ENCODE results near the gene TEDC1.

Gene TEDC1

GRCh38 chr14:105458571-105458970 is 32.5 kb upstream of the TEDC1 start:
- no peak for DNase-seq

DNA sequence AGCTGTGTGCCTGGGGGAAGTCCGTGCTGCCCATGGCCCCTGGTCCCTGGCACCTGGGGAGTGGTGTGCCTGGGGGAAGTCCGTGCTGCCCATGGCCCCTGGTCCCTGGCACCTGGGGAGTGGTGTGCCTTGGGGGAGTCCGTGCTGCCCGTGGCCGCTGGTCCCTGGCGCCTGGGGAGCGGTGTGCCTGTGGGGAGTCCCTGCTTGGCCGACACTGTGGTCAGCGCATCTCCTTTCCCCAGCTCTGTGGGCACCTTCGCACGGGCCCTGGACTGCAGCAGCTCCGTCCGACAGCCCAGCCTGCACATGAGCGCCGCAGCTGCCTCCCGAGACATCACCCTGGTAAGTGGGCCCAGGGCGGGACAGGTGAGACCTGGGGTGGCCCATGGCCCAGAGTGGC is 30.9 kb upstream of the TEDC1 start:
- DNase-seq: no peak

DNA sequence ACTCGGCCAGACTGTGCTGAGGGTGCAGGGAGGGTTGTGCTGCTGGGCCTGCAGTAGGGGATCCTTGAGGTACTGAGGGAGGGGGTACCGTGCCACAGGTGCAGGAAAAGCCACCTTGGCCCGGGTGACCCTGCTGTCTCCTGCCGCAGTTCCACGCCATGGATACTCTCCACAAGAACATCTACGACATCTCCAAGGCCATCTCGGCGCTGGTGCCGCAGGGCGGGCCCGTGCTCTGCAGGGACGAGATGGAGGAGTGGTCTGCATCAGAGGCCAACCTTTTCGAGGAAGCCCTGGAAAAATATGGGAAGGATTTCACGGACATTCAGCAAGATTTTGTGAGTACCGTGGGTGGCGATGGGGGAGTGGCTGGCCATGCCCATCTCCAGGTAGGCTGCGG is 30.4 kb upstream of the TEDC1 start:
- DNase-seq: no peak

- no peak for DNase-seq
Observed at GRCh38 chr14:105461903-105462302, 29.1 kb upstream of the TEDC1 start.

GRCh38 chr14:105464501-105464900 is 26.5 kb upstream of the TEDC1 start:
- no peak for DNase-seq

DNA sequence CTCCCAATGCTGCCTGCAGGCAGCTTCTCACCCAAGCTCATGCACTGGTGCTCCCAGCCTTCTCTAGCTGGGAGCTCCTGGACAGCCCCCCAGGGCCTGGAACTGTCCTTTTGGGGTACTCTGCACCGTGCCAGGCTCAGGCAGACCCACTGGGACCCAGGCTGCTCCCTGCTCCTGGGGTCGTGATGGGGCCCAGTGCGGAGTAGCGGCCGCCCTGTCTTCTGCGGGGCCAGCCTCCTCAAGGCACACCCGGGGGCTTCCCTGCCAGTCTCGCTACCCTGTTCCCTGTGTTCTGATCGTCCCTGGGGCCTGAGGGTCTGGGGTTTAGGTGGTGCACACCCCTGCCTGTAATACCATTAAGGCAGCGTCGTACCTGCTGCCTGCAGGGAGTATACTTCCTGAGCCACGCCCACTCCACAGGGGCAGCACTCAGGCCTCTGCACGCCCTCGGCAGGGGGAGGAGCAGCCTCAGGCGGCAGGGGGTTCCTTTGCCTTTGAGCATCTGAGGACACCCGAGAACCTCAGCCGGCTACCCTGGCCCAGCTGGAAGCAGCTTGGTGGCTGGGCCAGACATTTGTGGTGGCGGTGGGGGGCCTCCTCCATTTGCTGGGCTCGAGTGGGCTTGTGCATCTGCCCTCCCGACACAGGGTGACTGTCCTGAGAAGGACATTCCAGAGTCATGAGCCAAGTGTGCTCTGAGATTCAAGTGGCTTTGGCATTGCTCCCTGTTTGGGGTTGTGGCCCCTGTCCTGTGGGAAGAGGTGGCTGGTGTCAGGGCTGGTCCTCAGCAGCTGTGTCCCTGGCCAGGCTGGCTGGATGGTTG is 25.6 kb upstream of the TEDC1 start:
- DNase-seq: no peak

DNA sequence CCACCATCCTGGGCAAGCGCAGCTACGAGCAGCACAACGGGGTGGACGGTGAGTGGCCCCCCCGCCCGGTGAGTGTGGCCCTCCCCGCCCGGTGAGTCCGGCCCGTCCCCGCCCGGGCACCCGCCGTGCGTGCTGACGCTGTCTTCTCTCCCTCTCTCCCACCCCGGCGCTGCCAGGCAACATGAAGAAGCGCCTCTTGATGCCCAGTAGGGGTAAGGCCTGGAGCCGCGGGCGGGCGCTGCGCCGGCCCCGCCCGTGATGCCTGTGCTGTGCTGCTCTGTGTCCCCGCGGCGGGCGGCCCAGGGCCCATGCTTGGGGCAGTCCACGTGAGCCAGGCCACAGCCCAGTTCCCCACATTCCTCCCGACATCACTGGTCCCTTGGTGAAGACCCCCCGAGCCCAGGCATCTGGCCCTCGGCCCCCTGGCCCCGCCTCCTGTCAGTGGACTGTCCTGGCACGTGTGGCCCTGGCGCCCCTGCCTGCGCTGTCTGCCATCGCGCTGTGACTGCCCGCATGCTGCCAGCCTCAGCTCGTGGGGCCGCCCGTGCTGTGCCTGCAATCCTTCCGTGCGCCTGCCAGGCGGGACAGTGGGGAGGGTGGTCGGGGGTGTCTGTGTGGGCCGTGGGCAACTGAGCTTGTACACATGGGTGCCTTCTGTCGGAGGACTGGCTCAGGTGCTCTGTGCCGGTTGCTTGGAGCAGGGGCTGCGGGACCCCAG is 24.4 kb upstream of the TEDC1 start:
- DNase-seq: no peak

DNA sequence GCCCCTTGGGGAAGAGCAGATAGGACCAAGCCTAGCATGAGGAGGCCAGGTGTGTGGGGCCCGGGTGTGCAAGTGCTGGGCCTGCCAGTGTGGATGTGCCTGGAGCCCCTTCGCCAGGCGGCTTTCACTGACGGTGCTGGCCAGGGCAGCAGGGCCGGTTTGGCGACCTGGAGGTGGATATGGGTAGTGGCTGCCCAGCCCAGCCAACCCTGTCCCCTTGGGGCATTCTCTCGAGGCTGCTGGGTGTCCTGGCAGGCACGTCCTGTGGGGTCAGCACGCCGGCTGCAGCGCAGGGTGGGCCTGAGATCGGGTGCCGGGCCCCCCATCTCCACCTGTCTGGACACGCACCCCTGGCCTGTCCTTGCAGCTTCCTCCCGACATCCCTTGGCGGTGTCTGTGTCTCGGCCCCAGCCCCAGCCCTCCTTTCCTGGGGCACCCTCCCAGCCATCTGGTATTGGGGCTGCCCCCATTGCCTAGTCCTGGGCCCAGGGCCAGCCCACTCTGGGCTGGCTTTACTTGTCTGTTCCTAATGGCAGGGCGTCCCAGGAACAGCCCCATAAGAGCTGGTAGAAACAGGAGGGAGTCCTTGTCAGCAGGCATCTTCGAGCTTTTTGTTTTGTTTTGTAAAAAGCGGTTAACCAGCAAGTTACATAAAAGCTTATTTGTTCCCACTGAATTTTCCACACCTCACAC is 23.7 kb upstream of the TEDC1 start:
- peak in 1 of 2 experiments; percentile 56 for DNase-seq

DNA sequence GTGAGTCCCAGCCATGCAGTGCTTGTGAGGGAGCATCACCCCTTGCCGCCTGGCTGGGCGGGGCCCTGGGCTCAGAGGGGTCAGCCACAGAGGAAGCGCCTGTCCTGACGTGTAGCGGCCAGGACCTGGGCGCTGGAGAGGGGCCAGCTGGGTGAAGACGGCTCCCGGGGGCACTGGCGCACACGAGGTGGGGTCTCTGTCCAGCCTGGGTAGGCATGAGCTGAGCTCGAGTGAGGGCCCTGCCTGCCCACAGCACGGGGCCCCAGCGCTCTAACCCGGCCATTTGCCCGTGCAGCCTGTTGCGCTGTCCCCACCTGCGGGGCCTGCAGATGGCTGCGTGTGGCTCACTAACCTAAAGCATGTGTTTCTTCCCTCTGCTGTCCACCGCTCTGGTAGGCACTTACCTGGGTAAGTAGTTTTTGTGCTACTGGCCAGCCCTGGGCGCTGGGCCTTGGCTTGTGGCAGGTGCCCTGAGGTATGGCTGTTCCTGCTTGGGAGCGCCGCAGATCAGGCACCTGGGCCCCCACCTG is 23.0 kb upstream of the TEDC1 start:
- DNase-seq: no peak

DNA sequence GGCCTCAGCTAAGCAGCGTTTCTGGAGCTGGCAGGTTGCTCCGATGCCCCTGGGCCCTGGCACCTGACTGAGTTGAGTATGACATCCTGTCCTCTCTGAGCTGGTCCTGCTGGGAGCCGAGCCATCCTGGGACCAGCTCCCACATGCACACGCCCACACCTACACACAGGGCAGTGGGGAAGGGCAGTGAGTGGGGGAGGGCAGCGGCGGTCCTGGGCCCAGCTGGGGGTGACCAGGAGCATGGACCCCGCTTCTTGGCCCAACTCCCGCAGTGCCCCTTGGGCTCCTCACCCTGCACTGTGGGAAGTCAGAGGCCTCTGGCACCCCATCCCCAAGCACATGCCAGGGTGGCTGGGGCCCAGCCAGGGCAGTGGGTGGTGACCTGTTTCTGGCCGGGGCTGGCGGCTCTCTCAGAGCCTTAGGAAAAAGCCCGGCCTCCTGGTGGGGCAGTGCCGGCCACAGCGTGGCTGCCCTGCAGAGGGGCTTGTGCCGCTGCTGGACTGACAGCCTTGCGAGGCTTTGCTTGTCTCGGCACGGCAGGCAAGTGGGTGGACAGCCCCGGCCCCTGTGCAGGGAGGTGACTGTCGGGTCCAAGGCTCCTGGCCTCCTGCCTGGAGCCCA is 22.3 kb upstream of the TEDC1 start:
- DNase-seq: no peak

- DNase-seq: no peak
Observed at GRCh38 chr14:105469456-105470349, 21.3 kb upstream of the TEDC1 start.

GRCh38 chr14:105470350-105471296 is 20.4 kb upstream of the TEDC1 start:
- peak in 1 of 2 experiments; percentile 35 for DNase-seq

DNA sequence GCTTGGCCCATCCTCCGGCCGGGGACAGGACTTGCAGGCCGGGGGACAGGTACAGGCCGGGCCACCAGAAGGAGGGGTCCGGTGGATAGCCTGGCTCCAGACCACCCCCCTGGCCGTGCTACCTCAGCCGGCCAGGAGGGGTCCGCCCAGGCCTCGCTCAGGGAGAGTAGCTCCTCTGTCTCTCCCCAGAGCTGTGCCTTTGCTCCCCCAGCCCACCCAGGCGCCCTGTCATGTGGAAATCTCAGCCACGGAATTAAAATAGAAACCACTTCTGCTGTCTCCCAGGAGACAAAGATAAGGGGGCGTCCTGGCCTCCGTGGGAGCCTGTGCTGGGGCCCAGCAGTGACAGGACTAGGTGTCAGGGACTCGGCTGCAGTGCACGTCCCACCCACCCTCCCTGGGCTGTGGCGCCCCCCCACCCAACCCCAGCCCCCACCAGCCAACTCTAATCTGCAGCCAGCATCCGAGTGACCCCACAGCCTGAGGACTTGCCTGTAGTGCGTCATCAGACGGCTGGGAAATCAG is 19.7 kb upstream of the TEDC1 start:
- no peak for DNase-seq

DNA sequence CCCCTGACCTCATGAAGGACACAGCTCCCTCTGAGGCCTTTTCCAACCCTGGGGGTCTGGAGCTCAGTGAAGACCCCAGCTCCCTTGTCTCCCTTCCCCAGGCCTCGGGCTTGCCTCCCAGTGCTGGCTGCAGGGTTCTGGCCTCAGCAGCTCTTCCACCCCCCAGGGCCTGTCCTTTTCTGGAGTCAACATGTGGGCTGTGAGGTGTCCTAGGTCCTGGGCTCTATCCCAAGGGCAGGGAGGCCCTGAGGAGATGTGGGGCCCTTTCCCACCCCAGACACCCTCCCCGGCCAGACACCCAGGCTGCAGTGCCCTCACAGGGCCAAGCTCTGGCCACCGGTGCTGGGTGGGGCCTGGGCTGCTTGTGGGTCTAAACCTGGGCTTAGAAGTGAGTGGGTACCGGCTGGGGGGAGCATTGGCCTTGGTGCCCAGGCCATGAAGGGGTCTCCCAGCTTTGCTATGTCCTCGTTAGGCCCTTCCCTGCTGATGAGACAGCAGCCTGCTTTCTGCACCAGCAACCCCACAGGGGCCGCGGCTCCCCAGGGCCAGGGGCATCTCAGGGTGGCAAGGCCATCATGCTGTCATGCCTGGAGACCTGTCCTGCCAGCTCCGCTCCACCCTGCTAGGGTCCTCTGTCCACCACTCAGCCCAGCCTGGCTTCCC is 19.1 kb upstream of the TEDC1 start:
- no peak for DNase-seq

GRCh38 chr14:105472486-105472991 is 18.5 kb upstream of the TEDC1 start:
- DNase-seq: peak in 1 of 2 experiments; percentile 52

- peak in 1 of 2 experiments; percentile 66 for DNase-seq
Observed at GRCh38 chr14:105473033-105473676, 17.9 kb upstream of the TEDC1 start.

DNA sequence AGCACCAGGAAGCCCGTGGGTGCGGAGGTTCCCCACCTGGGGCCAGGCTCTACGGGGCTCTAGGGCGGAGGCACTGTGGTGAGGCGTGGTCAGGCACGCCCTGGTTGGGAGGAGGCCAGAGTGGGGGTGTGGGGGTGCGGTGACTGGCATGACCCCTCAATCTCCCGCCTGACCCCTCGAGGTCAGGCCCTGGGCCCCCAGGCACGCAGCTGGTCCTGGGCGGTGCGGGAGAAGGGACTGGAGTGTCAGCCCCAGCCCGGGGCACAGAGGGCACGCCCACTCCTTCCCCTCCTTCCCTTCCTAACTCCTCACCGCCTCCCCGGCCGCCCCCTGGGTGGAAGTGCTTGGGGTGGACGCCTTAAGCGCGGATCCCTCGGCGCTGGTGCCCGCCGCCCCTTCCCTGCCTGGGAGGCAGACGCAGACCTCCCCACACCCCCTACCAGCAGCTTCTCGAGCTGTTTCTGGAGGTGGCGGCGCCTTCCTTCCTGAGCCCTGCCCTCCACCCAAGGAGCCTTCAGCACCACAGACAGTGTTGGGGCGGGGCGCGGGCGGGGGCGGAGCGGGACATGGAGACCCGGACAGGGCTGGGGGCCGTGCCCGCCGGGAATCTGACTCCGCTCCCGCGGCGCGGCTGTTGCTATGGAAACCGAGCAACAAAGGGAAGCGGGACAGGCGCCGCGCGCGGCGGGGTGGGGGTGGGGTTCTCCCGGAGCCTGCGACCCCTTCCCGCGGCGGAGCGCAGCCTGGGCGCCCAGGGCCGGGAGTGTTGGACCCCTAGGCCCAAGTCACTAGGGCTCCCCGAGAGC is 17.2 kb upstream of the TEDC1 start:
- peak; percentile 84 to 94 for DNase-seq
